H9 (cell line): Measurements from ENCODE around the gene VPS33A. TPM values are rescaled to one million over a fixed set of nuclear protein-coding genes. Genes with fewer than 3 reads are reported as not detected.

Experiments used
- DNase-seq: peaks from one replicate; pipeline ENCODE4 v3.0.0-alpha.2; 2017
- H2AFZ ChIP-seq: one replicate; pipeline ENCODE4 v1.6.1; 2013; ENCODE audit warnings: mild to moderate bottlenecking, low read length, control low read depth, moderate library complexity
- H2AK5ac ChIP-seq: 2 replicates; pipeline ENCODE4 v1.6.1; 2013; ENCODE audit warnings: low read length, control low read depth, mixed read lengths; ENCODE audit not compliant: insufficient read length
- H2BK120ac ChIP-seq: one replicate; pipeline ENCODE4 v1.6.1; 2013; ENCODE audit warnings: low read depth, mild to moderate bottlenecking, low read length, control low read depth, inconsistent platforms; ENCODE audit not compliant: poor library complexity, severe bottlenecking
- H2BK12ac ChIP-seq: 2 replicates; pipeline ENCODE4 v1.6.1; 2013; ENCODE audit warnings: low read length, control low read depth, mixed read lengths, low read depth; ENCODE audit not compliant: insufficient read length
- H2BK15ac ChIP-seq: 2 replicates; pipeline ENCODE4 v1.6.1; 2013; ENCODE audit warnings: low read depth, low read length, control low read depth
- H2BK20ac ChIP-seq: one replicate; pipeline ENCODE4 v1.6.1; 2013; ENCODE audit warnings: low read depth, mild to moderate bottlenecking, low read length, control low read depth, inconsistent platforms; ENCODE audit not compliant: poor library complexity, severe bottlenecking
- H2BK5ac ChIP-seq: 2 replicates; pipeline ENCODE4 v1.6.1; 2013; ENCODE audit warnings: low read length, control low read depth, mixed read lengths; ENCODE audit not compliant: insufficient read length
- H3K14ac ChIP-seq: 2 replicates; pipeline ENCODE4 v1.6.1; 2013; ENCODE audit warnings: low read length, control low read depth; ENCODE audit not compliant: insufficient read depth
- H3K18ac ChIP-seq: 2 replicates; pipeline ENCODE4 v1.6.1; 2013; ENCODE audit warnings: low read depth, mild to moderate bottlenecking, mixed read lengths, low read length, control low read depth; ENCODE audit not compliant: insufficient read length
- H3K23ac ChIP-seq: 2 replicates; pipeline ENCODE4 v1.6.1; 2013; ENCODE audit warnings: low read length, control low read depth, mixed read lengths, low read depth; ENCODE audit not compliant: insufficient read length
- H3K23me2 ChIP-seq: 2 replicates; pipeline ENCODE4 v1.6.1; 2013; ENCODE audit warnings: low read depth, mild to moderate bottlenecking, mixed read lengths, low read length, control low read depth; ENCODE audit not compliant: insufficient read length, poor library complexity, severe bottlenecking
- H3K27ac ChIP-seq: 2 replicates; pipeline ENCODE4 v1.5.1; 2013; ENCODE audit warnings: low read length, control low read depth, mixed read lengths, low read depth; ENCODE audit not compliant: insufficient read length
- H3K27me3 ChIP-seq: 2 replicates; pipeline ENCODE4 v1.6.1; 2013; ENCODE audit warnings: low read length, control low read depth, inconsistent platforms; ENCODE audit not compliant: insufficient read depth
- H3K4ac ChIP-seq: 2 replicates; pipeline ENCODE4 v1.6.1; 2013; ENCODE audit warnings: low read depth, mild to moderate bottlenecking, control low read depth, inconsistent platforms, low read length, moderate library complexity
- H3K4me1 ChIP-seq: 2 replicates; pipeline ENCODE4 v1.6.1; 2013; ENCODE audit warnings: low read length, control low read depth, inconsistent platforms; ENCODE audit not compliant: insufficient read depth
- H3K4me2 ChIP-seq: 2 replicates; pipeline ENCODE4 v1.6.1; 2013; ENCODE audit warnings: low read length, control low read depth, mixed read lengths; ENCODE audit not compliant: insufficient read length, insufficient read depth
- H3K56ac ChIP-seq: 2 replicates; pipeline ENCODE4 v1.6.1; 2013; ENCODE audit warnings: low read depth, mild to moderate bottlenecking, mixed read lengths, low read length, control low read depth; ENCODE audit not compliant: insufficient read length
- H3K79me1 ChIP-seq: 2 replicates; pipeline ENCODE4 v1.6.1; 2013; ENCODE audit warnings: low read depth, mild to moderate bottlenecking, moderate library complexity, low read length, control low read depth, inconsistent platforms; ENCODE audit not compliant: insufficient read depth, poor library complexity, severe bottlenecking
- H3K79me2 ChIP-seq: 2 replicates; pipeline ENCODE4 v1.6.1; 2013; ENCODE audit warnings: low read length, control low read depth, inconsistent platforms; ENCODE audit not compliant: insufficient read depth
- H3K9ac ChIP-seq: 2 replicates; pipeline ENCODE4 v1.6.1; 2013; ENCODE audit warnings: low read length, control low read depth, mixed read lengths; ENCODE audit not compliant: insufficient read length; ENCODE audit errors: extremely low read depth
- H3K9me3 ChIP-seq: one replicate; pipeline ENCODE4 v1.6.1; 2013; ENCODE audit warnings: low read depth, low read length, inconsistent platforms; ENCODE audit not compliant: control insufficient read depth
- H3T11ph ChIP-seq: one replicate; pipeline ENCODE4 v1.6.1; 2013; ENCODE audit warnings: mild to moderate bottlenecking, low read length, control low read depth, inconsistent platforms
- H4K20me1 ChIP-seq: one replicate; pipeline ENCODE4 v1.6.1; 2013; ENCODE audit not compliant: control insufficient read depth, insufficient read length, insufficient read depth
- H4K5ac ChIP-seq: 2 replicates; pipeline ENCODE4 v1.6.1; 2013; ENCODE audit warnings: low read depth, mild to moderate bottlenecking, mixed read lengths, low read length, control low read depth; ENCODE audit not compliant: insufficient read length
- H4K8ac ChIP-seq: replicated peaks from 2 replicates; pipeline ENCODE4 v1.6.1; 2013; ENCODE audit warnings: low read length, control low read depth, mixed read lengths, low read depth; ENCODE audit not compliant: insufficient read length
- H4K91ac ChIP-seq: 2 replicates; pipeline ENCODE4 v1.6.1; 2013; ENCODE audit warnings: low read depth, mild to moderate bottlenecking, moderate library complexity, mixed read lengths, low read length, control low read depth; ENCODE audit not compliant: insufficient read length
- H3K27ac Mint-ChIP-seq, 3 experiments: 2 replicates in 2 of 3; 3 replicates in 1 of 3; pipeline ENCODE4 v1.8.0; 2020 to 2021; ENCODE audit warnings: mixed read lengths in 3 of 3, mild to moderate bottlenecking in 1 of 3, moderate library complexity in 1 of 3
- H3K27me3 Mint-ChIP-seq: 2 replicates; pipeline ENCODE4 v1.8.0; 2021; ENCODE audit warnings: low read depth, mild to moderate bottlenecking, moderate library complexity, mixed read lengths
- H3K36me3 Mint-ChIP-seq, 3 experiments: 2 replicates in 2 of 3; 3 replicates in 1 of 3; pipeline ENCODE4 v1.8.0; 2020 to 2021; ENCODE audit warnings: low read depth in 3 of 3, mixed read lengths in 3 of 3; ENCODE audit not compliant: insufficient read depth in 1 of 3
- H3K4me1 Mint-ChIP-seq, 2 experiments: 2 replicates each; pipeline ENCODE4 v1.8.0; 2020; ENCODE audit warnings: mixed read lengths in 2 of 2
- H3K4me3 Mint-ChIP-seq, 2 experiments: 2 replicates in 1 of 2; 3 replicates in 1 of 2; pipeline ENCODE4 v1.8.0; 2020 to 2021; ENCODE audit warnings: mild to moderate bottlenecking in 2 of 2, mixed read lengths in 2 of 2, moderate library complexity in 1 of 2
- H3K9me3 Mint-ChIP-seq, 2 experiments: 2 replicates in 1 of 2; 3 replicates in 1 of 2; pipeline ENCODE4 v1.8.0; 2020; ENCODE audit warnings: mild to moderate bottlenecking in 2 of 2, mixed read lengths in 2 of 2, moderate library complexity in 1 of 2
- WGBS: extraction: QIAGEN DNeasy Blood & Tissue Kit; methylation state at CpG from one replicate; pipeline ENCODE4 v1.1.7; 2013; ENCODE audit warnings: missing lambda C conversion rate, low lambda C conversion rate, mixed read lengths; ENCODE audit not compliant: insufficient read length; ENCODE audit errors: extremely low coverage; 5-methylcytosine and 5-hydroxymethylcytosine counted together
- total RNA-seq: library from RNA; stranded (reverse); gene quantifications from 2 replicates; pipeline ENCODE4 v1.2.1, GENCODE V29; 2021
- TF ChIP-seq, protein P1 (sequence below): fragments of 200-600 bp; sonication (generic); conservative IDR thresholded peaks from 3 replicates; pipeline ENCODE4 v1.8.0; 2021; ENCODE audit warnings: antibody characterized with exemption, mild to moderate bottlenecking

Gene VPS33A
- total RNA-seq, 1 experiment from 2014 or later = 45.9 TPM

DNA sequence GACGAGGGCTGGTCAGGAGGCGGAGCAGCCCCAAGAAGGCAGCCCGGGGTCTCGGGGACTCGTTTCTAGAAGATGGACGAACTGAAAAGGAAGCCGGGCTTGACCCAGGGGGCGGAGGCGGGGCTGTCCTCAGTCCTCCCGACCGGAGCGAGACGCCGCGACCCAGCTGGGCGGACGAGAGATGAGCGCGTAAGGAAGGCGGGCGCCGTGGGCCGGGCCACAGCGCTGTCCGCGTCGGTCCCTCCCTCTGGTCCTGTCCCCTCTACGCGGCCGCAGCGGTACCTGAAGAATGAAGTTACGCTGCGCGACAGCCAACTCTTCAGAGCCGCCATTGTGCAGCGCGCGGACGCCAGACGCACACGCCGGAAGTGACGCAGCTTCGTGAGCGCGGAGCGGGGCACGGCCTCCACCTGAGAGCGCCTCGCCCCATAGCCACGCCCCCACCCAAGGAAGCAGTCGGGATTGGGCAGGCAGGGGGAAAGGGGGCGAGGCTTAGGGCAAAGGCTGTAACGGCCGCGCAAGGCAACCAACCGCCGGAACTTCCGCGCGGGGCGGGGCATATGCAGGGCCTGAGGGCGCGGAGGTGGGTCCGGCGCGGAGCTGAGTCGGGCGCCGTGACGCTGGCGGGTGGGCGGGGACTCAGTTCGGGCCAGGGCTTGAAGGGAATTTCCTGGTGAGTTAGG is 40.5 kb downstream of the VPS33A start, which contains the start of gene DIABLO:
DIABLO (minus strand) TSS at position 370 of the 683 bp plus-strand sequence; CDS start at position 332, 38 bp downstream.
- H3K4ac ChIP-seq = peak within 1 kb of the TSS; percentile 43; the same call in 1 of the 2 replicates
- H3K56ac ChIP-seq = no peak within 1 kb of the TSS
- no peak within 1 kb of the TSS for H2BK20ac ChIP-seq
- H2BK15ac ChIP-seq = no peak within 1 kb of the TSS
- H2BK12ac ChIP-seq = no peak within 1 kb of the TSS
- peak within 1 kb of the TSS; percentile 41 for H4K5ac ChIP-seq
- peak within 1 kb of the TSS; percentile 11 for H3K27ac ChIP-seq
- H3K4me2 ChIP-seq = peak within 1 kb of the TSS; percentile 83
- no peak within 1 kb of the TSS for H4K8ac ChIP-seq
- H3T11ph ChIP-seq = no peak within 1 kb of the TSS
- no peaks in the 10 kb centered on the region for H4K20me1 ChIP-seq
- no peak within 1 kb of the TSS for H2AK5ac ChIP-seq
- no CpG with 5 or more reads among the region's 74 CpGs for WGBS
- H3K9ac ChIP-seq = peak within 1 kb of the TSS; percentile 90
- Mint-ChIP-seq H3K9me3 (no peaks in the 10 kb centered on the region), H3K36me3 (peaks cover 23 to 38% (median 33%) of the 10 kb centered on the region in 3 experiments), H3K27me3 (no peaks in the 10 kb centered on the region; the same call in 1 of the 2 replicates), H3K4me1 (peaks cover 20 to 26% of the 10 kb centered on the region in 2 experiments), H3K27ac (peak within 1 kb of the TSS; percentile 97 to 99 (median 99); a peak in 6 of 7 replicates), H3K4me3 (peak within 1 kb of the TSS; percentile 98)
- peak within 1 kb of the TSS; percentile 99 for H3K14ac ChIP-seq
- peak within 1 kb of the TSS; percentile 85 for H4K91ac ChIP-seq
- peaks cover 10% of the 10 kb centered on the region for H3K23me2 ChIP-seq
- H3K79me2 ChIP-seq = peaks cover 7% of the 10 kb centered on the region; the same call in 1 of the 2 replicates
- no peaks in the 10 kb centered on the region; the same call in 1 of the 2 replicates for H3K4me1 ChIP-seq
- peak within 1 kb of the TSS; percentile 98 for H3K18ac ChIP-seq
- TF ChIP-seq, protein P1, sequence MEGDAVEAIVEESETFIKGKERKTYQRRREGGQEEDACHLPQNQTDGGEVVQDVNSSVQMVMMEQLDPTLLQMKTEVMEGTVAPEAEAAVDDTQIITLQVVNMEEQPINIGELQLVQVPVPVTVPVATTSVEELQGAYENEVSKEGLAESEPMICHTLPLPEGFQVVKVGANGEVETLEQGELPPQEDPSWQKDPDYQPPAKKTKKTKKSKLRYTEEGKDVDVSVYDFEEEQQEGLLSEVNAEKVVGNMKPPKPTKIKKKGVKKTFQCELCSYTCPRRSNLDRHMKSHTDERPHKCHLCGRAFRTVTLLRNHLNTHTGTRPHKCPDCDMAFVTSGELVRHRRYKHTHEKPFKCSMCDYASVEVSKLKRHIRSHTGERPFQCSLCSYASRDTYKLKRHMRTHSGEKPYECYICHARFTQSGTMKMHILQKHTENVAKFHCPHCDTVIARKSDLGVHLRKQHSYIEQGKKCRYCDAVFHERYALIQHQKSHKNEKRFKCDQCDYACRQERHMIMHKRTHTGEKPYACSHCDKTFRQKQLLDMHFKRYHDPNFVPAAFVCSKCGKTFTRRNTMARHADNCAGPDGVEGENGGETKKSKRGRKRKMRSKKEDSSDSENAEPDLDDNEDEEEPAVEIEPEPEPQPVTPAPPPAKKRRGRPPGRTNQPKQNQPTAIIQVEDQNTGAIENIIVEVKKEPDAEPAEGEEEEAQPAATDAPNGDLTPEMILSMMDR = no peak
- no peak within 1 kb of the TSS for H2BK120ac ChIP-seq
- no peaks in the 10 kb centered on the region for H3K9me3 ChIP-seq
- H2AFZ ChIP-seq = no peak within 1 kb of the TSS
- peaks cover 16% of the 10 kb centered on the region for H3K79me1 ChIP-seq
- no peaks in the 10 kb centered on the region for H3K27me3 ChIP-seq
- no peak within 1 kb of the TSS for H3K23ac ChIP-seq
- peak; percentile 100 for DNase-seq
- H2BK5ac ChIP-seq = no peak within 1 kb of the TSS
